WTC11 (cell line): ENCODE results near the gene TM9SF3. TPM values are rescaled to one million over a fixed set of nuclear protein-coding genes. Genes with fewer than 3 reads are reported as not detected.

Source experiments
- ATAC-seq: fragments of 200-7000 bp; cut with Tn5 transposase; 2 replicates; pipeline ENCODE4 v1.10.0; 2021; ENCODE audit warnings: mild to moderate bottlenecking, moderate library complexity
- CTCF ChIA-PET: fragments of 300-600 bp; sonication (Branson Sonifier 250); formaldehyde crosslinking; loops from one replicate; lab custom pipeline; 2021; ENCODE audit warnings: antibody characterized with exemption; lab: Charles Lee
- POLR2A ChIA-PET: fragments of 350-600 bp; sonication (Branson Sonifier 250); formaldehyde crosslinking; loops from one replicate; lab custom pipeline; 2021; ENCODE audit warnings: antibody characterized with exemption; lab: Charles Lee
- DNase-seq: peaks from one replicate; pipeline ENCODE4 v3.0.0; 2021; ENCODE audit warnings: low spot score
- H3K27ac Mint-ChIP-seq: 2 replicates; pipeline ENCODE4 v1.8.0; 2021; ENCODE audit warnings: mixed read lengths
- H3K27me3 Mint-ChIP-seq: 2 replicates; pipeline ENCODE4 v1.8.0; 2021; ENCODE audit warnings: low read depth, mild to moderate bottlenecking, moderate library complexity, mixed read lengths
- H3K36me3 Mint-ChIP-seq: 2 replicates; pipeline ENCODE4 v1.8.0; 2021; ENCODE audit warnings: mixed read lengths
- H3K4me1 Mint-ChIP-seq: 2 replicates; pipeline ENCODE4 v1.8.0; 2022; ENCODE audit warnings: mixed read lengths
- H3K4me3 Mint-ChIP-seq: 2 replicates; pipeline ENCODE4 v1.8.0; 2021; ENCODE audit warnings: mild to moderate bottlenecking, moderate library complexity, mixed read lengths
- H3K9me3 Mint-ChIP-seq: 2 replicates; pipeline ENCODE4 v1.8.0; 2021; ENCODE audit warnings: mixed read lengths
- CREM ChIP-seq: sonication (generic); formaldehyde crosslinking; IDR thresholded peaks from 2 replicates; pipeline ENCODE4 v1.8.1; 2022; ENCODE audit warnings: mild to moderate bottlenecking, missing genetic modification reagents, moderate library complexity
- GTF2I ChIP-seq: fragments of 250-450 bp; sonication (Bioruptor Pico); conservative IDR thresholded peaks from 2 replicates; pipeline ENCODE4 v1.4.0; 2021; ENCODE audit warnings: mild to moderate bottlenecking
- KAT7 ChIP-seq: sonication (generic); formaldehyde crosslinking; IDR thresholded peaks from 2 replicates; pipeline ENCODE4 v1.8.1; 2023; ENCODE audit warnings: missing genetic modification reagents, mild to moderate bottlenecking, borderline replicate concordance
- MYBL2 ChIP-seq: sonication (generic); formaldehyde crosslinking; IDR thresholded peaks from 2 replicates; pipeline ENCODE4 v1.8.1; 2023; ENCODE audit warnings: mild to moderate bottlenecking, moderate library complexity, missing genetic modification reagents
- NFE2L1 ChIP-seq: sonication (generic); formaldehyde crosslinking; IDR thresholded peaks from 2 replicates; pipeline ENCODE4 v1.8.1; 2023; ENCODE audit warnings: missing genetic modification reagents
- NR3C1 ChIP-seq: sonication (generic); formaldehyde crosslinking; conservative IDR thresholded peaks from 2 replicates; pipeline ENCODE4 v1.8.1; 2023; ENCODE audit warnings: low read depth, mild to moderate bottlenecking, missing genetic modification reagents
- OVOL2 ChIP-seq: fragments of 250-450 bp; sonication (Bioruptor Pico); IDR thresholded peaks from 2 replicates; pipeline ENCODE4 v1.9.0; 2021; ENCODE audit warnings: mild to moderate bottlenecking, borderline replicate concordance
- SOX15 ChIP-seq: fragments of 250-450 bp; sonication (Bioruptor Pico); IDR thresholded peaks from 2 replicates; pipeline ENCODE4 v1.9.0; 2021; ENCODE audit warnings: mild to moderate bottlenecking
- TEAD1 ChIP-seq: sonication (generic); formaldehyde crosslinking; IDR thresholded peaks from 2 replicates; pipeline ENCODE4 v1.8.0; 2022; ENCODE audit warnings: mild to moderate bottlenecking, missing genetic modification reagents
- TEAD4 ChIP-seq: sonication (generic); formaldehyde crosslinking; IDR thresholded peaks from 2 replicates; pipeline ENCODE4 v1.8.0; 2022; ENCODE audit warnings: mild to moderate bottlenecking, missing genetic modification reagents
- ZNF121 ChIP-seq: sonication (generic); formaldehyde crosslinking; IDR thresholded peaks from 2 replicates; pipeline ENCODE4 v1.8.0; 2023; ENCODE audit warnings: missing genetic modification reagents
- ZNF219 ChIP-seq: sonication (generic); formaldehyde crosslinking; IDR thresholded peaks from 2 replicates; pipeline ENCODE4 v1.8.0; 2023; ENCODE audit warnings: missing genetic modification reagents, mild to moderate bottlenecking, borderline replicate concordance
- ZNF232 ChIP-seq: sonication (generic); formaldehyde crosslinking; IDR thresholded peaks from 2 replicates; pipeline ENCODE4 v1.8.0; 2022; ENCODE audit warnings: mild to moderate bottlenecking, missing genetic modification reagents
- ZNF396 ChIP-seq: fragments of 250-450 bp; sonication (Bioruptor Pico); IDR thresholded peaks from 2 replicates; pipeline ENCODE4 v1.8.0; 2021; ENCODE audit warnings: mild to moderate bottlenecking, moderate library complexity, borderline replicate concordance
- total RNA-seq: library from RNA; stranded (reverse); gene quantifications from 3 replicates; pipeline ENCODE4 v1.2.3, GENCODE V29; 2021
- TF ChIP-seq, protein P1 (sequence below): sonication (generic); formaldehyde crosslinking; conservative IDR thresholded peaks from 2 replicates; pipeline ENCODE4 v1.8.1; 2022; ENCODE audit warnings: mild to moderate bottlenecking, missing genetic modification reagents
- TF ChIP-seq, protein P2 (sequence below): sonication (generic); formaldehyde crosslinking; IDR thresholded peaks from 2 replicates; pipeline ENCODE4 v1.8.0; 2023; ENCODE audit warnings: mild to moderate bottlenecking, missing genetic modification reagents
- TF ChIP-seq, protein P3 (sequence below): sonication (generic); formaldehyde crosslinking; IDR thresholded peaks from 2 replicates; pipeline ENCODE4 v1.8.0; 2022; ENCODE audit warnings: mild to moderate bottlenecking, missing genetic modification reagents
- TF ChIP-seq, protein P4 (sequence below): sonication (generic); formaldehyde crosslinking; IDR thresholded peaks from 2 replicates; pipeline ENCODE4 v1.8.1; 2022; ENCODE audit warnings: mild to moderate bottlenecking, moderate library complexity, missing genetic modification reagents
- TF ChIP-seq, protein P5 (sequence below): sonication (generic); formaldehyde crosslinking; IDR thresholded peaks from 2 replicates; pipeline ENCODE4 v1.8.1; 2023; ENCODE audit warnings: mild to moderate bottlenecking, missing genetic modification reagents, borderline replicate concordance
- TF ChIP-seq, protein P6 (sequence below): sonication (generic); formaldehyde crosslinking; IDR thresholded peaks from 2 replicates; pipeline ENCODE4 v1.8.1; 2023; ENCODE audit warnings: mild to moderate bottlenecking, missing genetic modification reagents
- TF ChIP-seq, protein P7 (sequence below): sonication (generic); formaldehyde crosslinking; IDR thresholded peaks from 2 replicates; pipeline ENCODE4 v1.8.1; 2023; ENCODE audit warnings: mild to moderate bottlenecking, missing genetic modification reagents, moderate library complexity
- TF ChIP-seq, protein P8 (sequence below): fragments of 250-450 bp; sonication (Bioruptor Pico); IDR thresholded peaks from 2 replicates; pipeline ENCODE4 v2.1.2; 2022; ENCODE audit warnings: mild to moderate bottlenecking, moderate library complexity

Gene TM9SF3
- total RNA-seq, 1 experiment from 2014 or later = 116 TPM

DNA sequence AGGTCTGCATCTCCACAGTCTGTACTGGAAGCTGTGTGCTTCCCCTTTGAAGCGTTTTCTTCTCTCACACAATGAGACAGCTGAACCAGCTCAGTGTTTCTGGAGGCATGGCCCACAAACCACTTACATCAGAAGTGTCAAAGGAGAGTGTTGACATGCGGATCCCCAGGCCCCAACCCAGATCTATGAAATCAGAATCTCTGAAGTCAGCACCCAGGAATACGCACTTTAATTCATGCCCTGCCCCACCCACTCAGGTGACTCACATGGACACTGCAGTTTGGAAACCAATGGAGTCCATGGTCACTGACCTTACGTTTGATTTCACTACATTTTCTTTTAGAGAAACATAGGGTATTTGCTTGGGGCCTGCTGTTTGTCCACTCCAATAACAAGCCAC is 92.1 kb downstream of the TM9SF3 start:
- no peaks in the 10 kb centered on the region for H3K36me3 Mint-ChIP-seq
- H3K4me3 Mint-ChIP-seq = no peak overlapping the region
- no peaks in the 10 kb centered on the region for H3K9me3 Mint-ChIP-seq
- CTCF ChIA-PET = interaction anchor here (5.5 kb wide), 1 partner anchor 15 kb away, joined by 46 read pairs; no protein-coding TSS in a partner anchor
- DNase-seq (no peak), ATAC-seq (no peak)
- TF ChIP-seq ZNF121 (CRISPR knock-in tag) (no peak), KAT7 (CRISPR knock-in tag) (no peak), SOX15 (CRISPR knock-in tag) (no peak), MYBL2 (no peak), GTF2I (no peak), ZNF396 (CRISPR knock-in tag) (no peak), TEAD1 (no peak)
- TF ChIP-seq, protein P1, sequence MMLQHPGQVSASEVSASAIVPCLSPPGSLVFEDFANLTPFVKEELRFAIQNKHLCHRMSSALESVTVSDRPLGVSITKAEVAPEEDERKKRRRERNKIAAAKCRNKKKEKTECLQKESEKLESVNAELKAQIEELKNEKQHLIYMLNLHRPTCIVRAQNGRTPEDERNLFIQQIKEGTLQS (CRISPR knock-in tag) = no peak
- TF ChIP-seq, protein P2, sequence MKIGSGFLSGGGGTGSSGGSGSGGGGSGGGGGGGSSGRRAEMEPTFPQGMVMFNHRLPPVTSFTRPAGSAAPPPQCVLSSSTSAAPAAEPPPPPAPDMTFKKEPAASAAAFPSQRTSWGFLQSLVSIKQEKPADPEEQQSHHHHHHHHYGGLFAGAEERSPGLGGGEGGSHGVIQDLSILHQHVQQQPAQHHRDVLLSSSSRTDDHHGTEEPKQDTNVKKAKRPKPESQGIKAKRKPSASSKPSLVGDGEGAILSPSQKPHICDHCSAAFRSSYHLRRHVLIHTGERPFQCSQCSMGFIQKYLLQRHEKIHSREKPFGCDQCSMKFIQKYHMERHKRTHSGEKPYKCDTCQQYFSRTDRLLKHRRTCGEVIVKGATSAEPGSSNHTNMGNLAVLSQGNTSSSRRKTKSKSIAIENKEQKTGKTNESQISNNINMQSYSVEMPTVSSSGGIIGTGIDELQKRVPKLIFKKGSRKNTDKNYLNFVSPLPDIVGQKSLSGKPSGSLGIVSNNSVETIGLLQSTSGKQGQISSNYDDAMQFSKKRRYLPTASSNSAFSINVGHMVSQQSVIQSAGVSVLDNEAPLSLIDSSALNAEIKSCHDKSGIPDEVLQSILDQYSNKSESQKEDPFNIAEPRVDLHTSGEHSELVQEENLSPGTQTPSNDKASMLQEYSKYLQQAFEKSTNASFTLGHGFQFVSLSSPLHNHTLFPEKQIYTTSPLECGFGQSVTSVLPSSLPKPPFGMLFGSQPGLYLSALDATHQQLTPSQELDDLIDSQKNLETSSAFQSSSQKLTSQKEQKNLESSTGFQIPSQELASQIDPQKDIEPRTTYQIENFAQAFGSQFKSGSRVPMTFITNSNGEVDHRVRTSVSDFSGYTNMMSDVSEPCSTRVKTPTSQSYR (CRISPR knock-in tag) = no peak
- TF ChIP-seq, protein P3, sequence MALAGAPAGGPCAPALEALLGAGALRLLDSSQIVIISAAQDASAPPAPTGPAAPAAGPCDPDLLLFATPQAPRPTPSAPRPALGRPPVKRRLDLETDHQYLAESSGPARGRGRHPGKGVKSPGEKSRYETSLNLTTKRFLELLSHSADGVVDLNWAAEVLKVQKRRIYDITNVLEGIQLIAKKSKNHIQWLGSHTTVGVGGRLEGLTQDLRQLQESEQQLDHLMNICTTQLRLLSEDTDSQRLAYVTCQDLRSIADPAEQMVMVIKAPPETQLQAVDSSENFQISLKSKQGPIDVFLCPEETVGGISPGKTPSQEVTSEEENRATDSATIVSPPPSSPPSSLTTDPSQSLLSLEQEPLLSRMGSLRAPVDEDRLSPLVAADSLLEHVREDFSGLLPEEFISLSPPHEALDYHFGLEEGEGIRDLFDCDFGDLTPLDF (CRISPR knock-in tag) = no peak
- TF ChIP-seq, protein P4, sequence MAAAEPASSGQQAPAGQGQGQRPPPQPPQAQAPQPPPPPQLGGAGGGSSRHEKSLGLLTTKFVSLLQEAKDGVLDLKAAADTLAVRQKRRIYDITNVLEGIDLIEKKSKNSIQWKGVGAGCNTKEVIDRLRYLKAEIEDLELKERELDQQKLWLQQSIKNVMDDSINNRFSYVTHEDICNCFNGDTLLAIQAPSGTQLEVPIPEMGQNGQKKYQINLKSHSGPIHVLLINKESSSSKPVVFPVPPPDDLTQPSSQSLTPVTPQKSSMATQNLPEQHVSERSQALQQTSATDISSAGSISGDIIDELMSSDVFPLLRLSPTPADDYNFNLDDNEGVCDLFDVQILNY (CRISPR knock-in tag) = no peak
- TF ChIP-seq, protein P5, sequence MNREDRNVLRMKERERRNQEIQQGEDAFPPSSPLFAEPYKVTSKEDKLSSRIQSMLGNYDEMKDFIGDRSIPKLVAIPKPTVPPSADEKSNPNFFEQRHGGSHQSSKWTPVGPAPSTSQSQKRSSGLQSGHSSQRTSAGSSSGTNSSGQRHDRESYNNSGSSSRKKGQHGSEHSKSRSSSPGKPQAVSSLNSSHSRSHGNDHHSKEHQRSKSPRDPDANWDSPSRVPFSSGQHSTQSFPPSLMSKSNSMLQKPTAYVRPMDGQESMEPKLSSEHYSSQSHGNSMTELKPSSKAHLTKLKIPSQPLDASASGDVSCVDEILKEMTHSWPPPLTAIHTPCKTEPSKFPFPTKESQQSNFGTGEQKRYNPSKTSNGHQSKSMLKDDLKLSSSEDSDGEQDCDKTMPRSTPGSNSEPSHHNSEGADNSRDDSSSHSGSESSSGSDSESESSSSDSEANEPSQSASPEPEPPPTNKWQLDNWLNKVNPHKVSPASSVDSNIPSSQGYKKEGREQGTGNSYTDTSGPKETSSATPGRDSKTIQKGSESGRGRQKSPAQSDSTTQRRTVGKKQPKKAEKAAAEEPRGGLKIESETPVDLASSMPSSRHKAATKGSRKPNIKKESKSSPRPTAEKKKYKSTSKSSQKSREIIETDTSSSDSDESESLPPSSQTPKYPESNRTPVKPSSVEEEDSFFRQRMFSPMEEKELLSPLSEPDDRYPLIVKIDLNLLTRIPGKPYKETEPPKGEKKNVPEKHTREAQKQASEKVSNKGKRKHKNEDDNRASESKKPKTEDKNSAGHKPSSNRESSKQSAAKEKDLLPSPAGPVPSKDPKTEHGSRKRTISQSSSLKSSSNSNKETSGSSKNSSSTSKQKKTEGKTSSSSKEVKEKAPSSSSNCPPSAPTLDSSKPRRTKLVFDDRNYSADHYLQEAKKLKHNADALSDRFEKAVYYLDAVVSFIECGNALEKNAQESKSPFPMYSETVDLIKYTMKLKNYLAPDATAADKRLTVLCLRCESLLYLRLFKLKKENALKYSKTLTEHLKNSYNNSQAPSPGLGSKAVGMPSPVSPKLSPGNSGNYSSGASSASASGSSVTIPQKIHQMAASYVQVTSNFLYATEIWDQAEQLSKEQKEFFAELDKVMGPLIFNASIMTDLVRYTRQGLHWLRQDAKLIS (CRISPR knock-in tag) = no peak
- TF ChIP-seq, all 79 proteins: peak for 0
- POLR2A ChIA-PET = no interaction called here
- Mint-ChIP-seq H3K4me1 (peaks cover 38% of the 10 kb centered on the region), H3K27ac (no peak overlapping the region), H3K27me3 (no peaks in the 10 kb centered on the region)

DNA sequence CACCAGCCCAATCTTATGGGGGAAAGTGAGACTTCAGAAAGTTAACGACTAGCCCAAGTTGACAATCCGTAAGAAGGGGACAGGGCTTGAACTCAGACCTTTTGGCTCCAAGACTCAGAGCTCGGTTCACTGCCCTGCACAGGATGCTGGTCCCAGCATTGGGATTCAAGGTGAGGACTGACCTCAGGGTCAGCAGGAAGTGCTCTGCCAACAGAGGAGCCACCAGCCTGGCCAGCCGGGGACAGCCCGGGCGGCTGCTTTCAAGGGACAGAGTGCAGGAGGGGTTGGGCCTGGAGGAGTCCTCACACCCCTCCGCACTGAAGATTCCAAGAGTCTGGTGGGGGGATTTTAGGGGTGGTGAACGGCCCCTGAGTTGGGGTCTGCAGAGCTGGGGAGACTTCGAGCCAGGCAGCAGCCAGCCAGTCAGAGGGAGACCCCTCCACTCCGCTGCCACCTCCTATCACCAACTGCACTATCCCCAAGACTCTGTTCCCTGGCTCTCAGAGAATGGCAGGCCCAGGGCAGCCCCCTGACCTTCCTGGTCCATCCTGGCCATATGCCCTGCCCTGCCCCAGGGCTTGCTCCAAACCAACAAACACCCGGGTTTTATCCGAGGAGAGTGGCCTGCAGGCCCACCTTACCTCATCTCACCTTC is 92.8 kb downstream of the TM9SF3 start:
- CTCF ChIA-PET = interaction anchor here (0.6 to 5.5 kb wide), 2 partner anchors 16 to 118 kb away, joined by 3 to 46 read pairs; no protein-coding TSS in a partner anchor
- DNase-seq = no peak
- no peak overlapping the region for H3K4me3 Mint-ChIP-seq
- H3K27ac Mint-ChIP-seq = 0 out of 2 replicates have a peak overlapping the region, but pooled peaks have one; percentile 9
- no peaks in the 10 kb centered on the region for H3K9me3 Mint-ChIP-seq
- H3K36me3 Mint-ChIP-seq = no peaks in the 10 kb centered on the region
- peaks cover 38% of the 10 kb centered on the region for H3K4me1 Mint-ChIP-seq
- H3K27me3 Mint-ChIP-seq = no peaks in the 10 kb centered on the region; the same call in 1 of the 2 replicates
- no peak for ATAC-seq
- POLR2A ChIA-PET = no interaction called here
- TF ChIP-seq, protein P6, sequence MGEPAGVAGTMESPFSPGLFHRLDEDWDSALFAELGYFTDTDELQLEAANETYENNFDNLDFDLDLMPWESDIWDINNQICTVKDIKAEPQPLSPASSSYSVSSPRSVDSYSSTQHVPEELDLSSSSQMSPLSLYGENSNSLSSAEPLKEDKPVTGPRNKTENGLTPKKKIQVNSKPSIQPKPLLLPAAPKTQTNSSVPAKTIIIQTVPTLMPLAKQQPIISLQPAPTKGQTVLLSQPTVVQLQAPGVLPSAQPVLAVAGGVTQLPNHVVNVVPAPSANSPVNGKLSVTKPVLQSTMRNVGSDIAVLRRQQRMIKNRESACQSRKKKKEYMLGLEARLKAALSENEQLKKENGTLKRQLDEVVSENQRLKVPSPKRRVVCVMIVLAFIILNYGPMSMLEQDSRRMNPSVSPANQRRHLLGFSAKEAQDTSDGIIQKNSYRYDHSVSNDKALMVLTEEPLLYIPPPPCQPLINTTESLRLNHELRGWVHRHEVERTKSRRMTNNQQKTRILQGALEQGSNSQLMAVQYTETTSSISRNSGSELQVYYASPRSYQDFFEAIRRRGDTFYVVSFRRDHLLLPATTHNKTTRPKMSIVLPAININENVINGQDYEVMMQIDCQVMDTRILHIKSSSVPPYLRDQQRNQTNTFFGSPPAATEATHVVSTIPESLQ = no peak
- TF ChIP-seq NFE2L1 (CRISPR knock-in tag) (no peak), NR3C1 (no peak), ZNF219 (CRISPR knock-in tag) (no peak), CREM (CRISPR knock-in tag) (no peak), TEAD4 (CRISPR knock-in tag) (no peak), OVOL2 (CRISPR knock-in tag) (no peak), ZNF232 (no peak)
- TF ChIP-seq, protein P7, sequence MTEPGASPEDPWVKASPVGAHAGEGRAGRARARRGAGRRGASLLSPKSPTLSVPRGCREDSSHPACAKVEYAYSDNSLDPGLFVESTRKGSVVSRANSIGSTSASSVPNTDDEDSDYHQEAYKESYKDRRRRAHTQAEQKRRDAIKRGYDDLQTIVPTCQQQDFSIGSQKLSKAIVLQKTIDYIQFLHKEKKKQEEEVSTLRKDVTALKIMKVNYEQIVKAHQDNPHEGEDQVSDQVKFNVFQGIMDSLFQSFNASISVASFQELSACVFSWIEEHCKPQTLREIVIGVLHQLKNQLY = no peak
- TF ChIP-seq, protein P8, sequence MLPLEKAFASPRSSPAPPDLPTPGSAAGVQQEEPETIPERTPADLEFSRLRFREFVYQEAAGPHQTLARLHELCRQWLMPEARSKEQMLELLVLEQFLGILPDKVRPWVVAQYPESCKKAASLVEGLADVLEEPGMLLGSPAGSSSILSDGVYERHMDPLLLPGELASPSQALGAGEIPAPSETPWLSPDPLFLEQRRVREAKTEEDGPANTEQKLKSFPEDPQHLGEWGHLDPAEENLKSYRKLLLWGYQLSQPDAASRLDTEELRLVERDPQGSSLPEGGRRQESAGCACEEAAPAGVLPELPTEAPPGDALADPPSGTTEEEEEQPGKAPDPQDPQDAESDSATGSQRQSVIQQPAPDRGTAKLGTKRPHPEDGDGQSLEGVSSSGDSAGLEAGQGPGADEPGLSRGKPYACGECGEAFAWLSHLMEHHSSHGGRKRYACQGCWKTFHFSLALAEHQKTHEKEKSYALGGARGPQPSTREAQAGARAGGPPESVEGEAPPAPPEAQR (CRISPR knock-in tag) = no peak
